ENCODE results near the gene RPTOR. TPM values are rescaled to one million over a fixed set of nuclear protein-coding genes. Genes with fewer than 3 reads are reported as not detected.
"Not testable (repeated sequence)": the region's sequence is repeated elsewhere in the genome, so short reads cannot be mapped to it uniquely, and the experiment has no call there.

Gene RPTOR
- total and polyA plus RNA-seq, 10 of the 15 experiments (the other 5 are each of a cell fraction or from before 2014, with no cell fraction given): 0.18 to 32.1 (median 7.8) TPM

- WGBS (ENCODE audit: insufficient coverage, insufficient replicate concordance, low lambda C conversion rate, missing lambda C conversion rate): 71% methylated on average over 26 of the region's 30 CpGs
- FAIRE-seq; H4K20me1 ChIP-seq (ENCODE audit: control insufficient read depth, insufficient read depth); H3K4me2 ChIP-seq (ENCODE audit: control insufficient read depth, insufficient read depth); in situ Hi-C loops (cut with MboI); POLR2A ChIA-PET; BruUV-seq (replicated peaks); H3K27me3 ChIP-seq (replicated peaks in 1 of 2; ENCODE audit: control insufficient read depth in 2 of 2, insufficient read depth in 2 of 2, low read length in 1 of 2); RAD21 ChIA-PET (ENCODE audit: unreplicated experiment); H2AFZ ChIP-seq (ENCODE audit: control insufficient read depth, low read depth, low read length); H3K4me3 ChIP-seq; DNase-seq (ENCODE audit: low read depth, low spot score); H3K79me2 ChIP-seq (ENCODE audit: control insufficient read depth, insufficient read depth, low read length); H3K36me3 ChIP-seq (ENCODE audit: control insufficient read depth in 2 of 2, insufficient read depth in 2 of 2, low read length in 1 of 2); SMC1A ChIA-PET (ENCODE audit: uncharacterized antibody, unreplicated experiment); intact Hi-C loops (cut with micrococcal nuclease; ENCODE audit: unreplicated experiment); CTCF ChIA-PET; H3K27ac ChIP-seq (ENCODE audit: control insufficient read depth, insufficient read depth); H3K4me1 ChIP-seq (ENCODE audit: control insufficient read depth, insufficient read depth, low read length); H3K9me3 ChIP-seq (replicated peaks; ENCODE audit: control insufficient read depth, insufficient read depth, low read length); H3K9ac ChIP-seq (ENCODE audit: control insufficient read depth, insufficient read depth, low read length); ATAC-seq: not testable (repeated sequence)
Measured at GRCh38 chr17:80537386-80537785, 7.3 kb upstream of the RPTOR start.

- no peak for FAIRE-seq
- H3K4me3 ChIP-seq: no peak overlapping the region
- SMC1A ChIA-PET (ENCODE audit: uncharacterized antibody, unreplicated experiment): no interaction called here
- no peaks in the 10 kb centered on the region for H3K36me3 ChIP-seq (ENCODE audit: control insufficient read depth in 2 of 2, insufficient read depth in 2 of 2, low read length in 1 of 2)
- no peak for TF ChIP-seq ZNF217 (IDR thresholded peaks at IDR 0.05)
- no peak for TF ChIP-seq CHD4 (IDR thresholded peaks at IDR 0.05)
- TF ChIP-seq SIN3A (IDR thresholded peaks at IDR 0.05; ENCODE audit: low read depth, low read length): no peak
- no peak for TF ChIP-seq YBX1 (IDR thresholded peaks at IDR 0.05)
- TF ChIP-seq ZNF207 (IDR thresholded peaks at IDR 0.05; ENCODE audit: borderline replicate concordance): no peak
- no peaks in the 10 kb centered on the region for H3K9me3 ChIP-seq (replicated peaks; ENCODE audit: control insufficient read depth, insufficient read depth, low read length)
- no peaks in the 10 kb centered on the region for H3K79me2 ChIP-seq (ENCODE audit: control insufficient read depth, insufficient read depth, low read length)
- no peak overlapping the region for H3K4me2 ChIP-seq (ENCODE audit: control insufficient read depth, insufficient read depth)
- intact Hi-C loops (cut with micrococcal nuclease; ENCODE audit: unreplicated experiment): no loop called here
- H3K27me3 ChIP-seq (replicated peaks in 1 of 2; ENCODE audit: control insufficient read depth in 2 of 2, insufficient read depth in 2 of 2, low read length in 1 of 2): peaks cover 0 to 2% of the 10 kb centered on the region in 2 experiments; a peak in 1 of 4 replicates
- H3K9ac ChIP-seq (ENCODE audit: control insufficient read depth, insufficient read depth, low read length): no peak overlapping the region
- H3K27ac ChIP-seq (ENCODE audit: control insufficient read depth, insufficient read depth): no peak overlapping the region
- POLR2A ChIA-PET: no interaction called here
- no peak for ATAC-seq
- no peaks in the 10 kb centered on the region for H3K4me1 ChIP-seq (ENCODE audit: control insufficient read depth, insufficient read depth, low read length)
- RAD21 ChIA-PET (ENCODE audit: unreplicated experiment): no interaction called here
- in situ Hi-C loops (cut with MboI): no loop called here
- H2AFZ ChIP-seq (ENCODE audit: control insufficient read depth, low read depth, low read length): no peak overlapping the region
- no TSS peak for BruUV-seq (replicated peaks)
- 50% methylated on average over 14 of the region's 14 CpGs for WGBS (ENCODE audit: insufficient coverage, insufficient replicate concordance, low lambda C conversion rate, missing lambda C conversion rate)
- DNase-seq (ENCODE audit: low read depth, low spot score): no peak
- CTCF ChIA-PET: no interaction called here
- no peaks in the 10 kb centered on the region for H4K20me1 ChIP-seq (ENCODE audit: control insufficient read depth, insufficient read depth)
Measured at GRCh38 chr17:80538484-80538883, 6.2 kb upstream of the RPTOR start.
